ENCODE measurements around the gene ZNF322.

The ZNF322 gene

GRCh38 chr6:26629359-26629758 lies 30.2 kb downstream of the ZNF322 start:
- POLR2A ChIA-PET: no interaction called here
- CTCF ChIA-PET: no interaction called here

GRCh38 chr6:26627843-26628242 lies 31.7 kb downstream of the ZNF322 start:
- ChIA-PET CTCF (no interaction called here), POLR2A (no interaction called here)
- DNase-seq (ENCODE audit: extremely low spot score): no peak
- TF ChIP-seq FOXK2 (IDR thresholded peaks at IDR 0.05) (no peak), LEF1 (IDR thresholded peaks at IDR 0.05; ENCODE audit: borderline replicate concordance) (no peak), SP1 (IDR thresholded peaks at IDR 0.05) (no peak), NFRKB (IDR thresholded peaks at IDR 0.05) (no peak), L3MBTL2 (conservative IDR thresholded peaks at IDR 0.05) (no peak), FOXA1 (IDR thresholded peaks at IDR 0.05) (no peak), BHLHE40 (IDR thresholded peaks at IDR 0.05; ENCODE audit: borderline replicate concordance) (no peak), ARNT (IDR thresholded peaks at IDR 0.05) (no peak)

More at GRCh38 chr6:26629359-26629758, 30.2 kb downstream of the ZNF322 start:
- TF ChIP-seq SUZ12 (IDR thresholded peaks at IDR 0.05) (no peak), FOXK2 (IDR thresholded peaks at IDR 0.05) (no peak), NFRKB (IDR thresholded peaks at IDR 0.05) (no peak), LEF1 (IDR thresholded peaks at IDR 0.05; ENCODE audit: borderline replicate concordance) (no peak), FOXM1 (IDR thresholded peaks at IDR 0.05; ENCODE audit: borderline replicate concordance) (no peak)
- no peak for DNase-seq (ENCODE audit: extremely low spot score)

- CTCF ChIA-PET: interaction anchor here (0.6 kb wide), 1 partner anchor 399 kb away, joined by 3 read pairs; no protein-coding TSS in a partner anchor
- TF ChIP-seq SP1 (IDR thresholded peaks at IDR 0.05): no peak
- TF ChIP-seq NFRKB (IDR thresholded peaks at IDR 0.05): no peak
- POLR2A ChIA-PET: no interaction called here
Measured at GRCh38 chr6:26624557-26624956, 35.0 kb downstream of the ZNF322 start.

GRCh38 chr6:26623339-26623859 lies 36.1 kb downstream of the ZNF322 start:
- DNase-seq (ENCODE audit: extremely low spot score): no peak
- CTCF ChIA-PET: no interaction called here
- POLR2A ChIA-PET: no interaction called here
- TF ChIP-seq SUZ12 (IDR thresholded peaks at IDR 0.05) (no peak), SP1 (IDR thresholded peaks at IDR 0.05) (no peak), ELF4 (IDR thresholded peaks at IDR 0.05) (no peak), LEF1 (IDR thresholded peaks at IDR 0.05; ENCODE audit: borderline replicate concordance) (no peak), PKNOX1 (IDR thresholded peaks at IDR 0.05) (no peak), TARDBP (IDR thresholded peaks at IDR 0.05) (no peak), FOXA1 (IDR thresholded peaks at IDR 0.05) (no peak), L3MBTL2 (conservative IDR thresholded peaks at IDR 0.05) (no peak), HDGF (IDR thresholded peaks at IDR 0.05; ENCODE audit: borderline replicate concordance) (no peak), FOXM1 (IDR thresholded peaks at IDR 0.05; ENCODE audit: borderline replicate concordance) (no peak), ZNF384 (IDR thresholded peaks at IDR 0.05) (no peak), ARNT (IDR thresholded peaks at IDR 0.05) (no peak), CTBP1 (IDR thresholded peaks at IDR 0.05; ENCODE audit: borderline replicate concordance) (no peak), NFRKB (IDR thresholded peaks at IDR 0.05) (no peak), FOXK2 (IDR thresholded peaks at IDR 0.05) (no peak), BHLHE40 (IDR thresholded peaks at IDR 0.05; ENCODE audit: borderline replicate concordance) (no peak)

More at GRCh38 chr6:26624557-26624956, 35.0 kb downstream of the ZNF322 start:
- no peak for DNase-seq (ENCODE audit: extremely low spot score)

GRCh38 chr6:26613689-26614683 lies 45.6 kb downstream of the ZNF322 start:
- DNase-seq (ENCODE audit: extremely low spot score): no peak
- ChIA-PET CTCF (no interaction called here), POLR2A (no interaction called here)
- TF ChIP-seq CTBP1 (IDR thresholded peaks at IDR 0.05; ENCODE audit: borderline replicate concordance) (no peak), HDGF (IDR thresholded peaks at IDR 0.05; ENCODE audit: borderline replicate concordance) (no peak), FOXA1 (IDR thresholded peaks at IDR 0.05) (no peak), BHLHE40 (IDR thresholded peaks at IDR 0.05; ENCODE audit: borderline replicate concordance) (no peak), FOXM1 (IDR thresholded peaks at IDR 0.05; ENCODE audit: borderline replicate concordance) (no peak), ZNF384 (IDR thresholded peaks at IDR 0.05) (no peak), FOXK2 (IDR thresholded peaks at IDR 0.05) (no peak), SUZ12 (IDR thresholded peaks at IDR 0.05) (no peak), L3MBTL2 (conservative IDR thresholded peaks at IDR 0.05) (no peak)

- CTCF ChIA-PET: no interaction called here
- DNase-seq (ENCODE audit: extremely low spot score): no peak
- POLR2A ChIA-PET: no interaction called here
- TF ChIP-seq FOXA1 (IDR thresholded peaks at IDR 0.05) (no peak), BHLHE40 (IDR thresholded peaks at IDR 0.05; ENCODE audit: borderline replicate concordance) (no peak), SP1 (IDR thresholded peaks at IDR 0.05) (no peak), L3MBTL2 (conservative IDR thresholded peaks at IDR 0.05) (no peak), FOXK2 (IDR thresholded peaks at IDR 0.05) (no peak), PKNOX1 (IDR thresholded peaks at IDR 0.05) (no peak), ARNT (IDR thresholded peaks at IDR 0.05) (no peak), NFRKB (IDR thresholded peaks at IDR 0.05) (no peak), SUZ12 (IDR thresholded peaks at IDR 0.05) (no peak), HDGF (IDR thresholded peaks at IDR 0.05; ENCODE audit: borderline replicate concordance) (no peak), CTBP1 (IDR thresholded peaks at IDR 0.05; ENCODE audit: borderline replicate concordance) (no peak), ELF4 (IDR thresholded peaks at IDR 0.05) (no peak), TARDBP (IDR thresholded peaks at IDR 0.05) (no peak), ZNF384 (IDR thresholded peaks at IDR 0.05) (no peak), FOXM1 (IDR thresholded peaks at IDR 0.05; ENCODE audit: borderline replicate concordance) (no peak), LEF1 (IDR thresholded peaks at IDR 0.05; ENCODE audit: borderline replicate concordance) (no peak)
Measured at GRCh38 chr6:26613201-26613600, 46.3 kb downstream of the ZNF322 start.
